Stimulated activated CD8-positive, alpha-beta memory T cell treated with anti-CD3 and anti-CD28 coated beads, Interleukin-7, amount 100 ng/mL, for 4 hours (primary cell): ENCODE data around the gene HAVCR1.

ENCODE experiments used
- DNase-seq, 2 donors: peaks; one replicate each; pipeline ENCODE4 v3.0.0-alpha.2; 2020; ENCODE audit warnings: low read depth in 2 of 2

HAVCR1 gene

DNA sequence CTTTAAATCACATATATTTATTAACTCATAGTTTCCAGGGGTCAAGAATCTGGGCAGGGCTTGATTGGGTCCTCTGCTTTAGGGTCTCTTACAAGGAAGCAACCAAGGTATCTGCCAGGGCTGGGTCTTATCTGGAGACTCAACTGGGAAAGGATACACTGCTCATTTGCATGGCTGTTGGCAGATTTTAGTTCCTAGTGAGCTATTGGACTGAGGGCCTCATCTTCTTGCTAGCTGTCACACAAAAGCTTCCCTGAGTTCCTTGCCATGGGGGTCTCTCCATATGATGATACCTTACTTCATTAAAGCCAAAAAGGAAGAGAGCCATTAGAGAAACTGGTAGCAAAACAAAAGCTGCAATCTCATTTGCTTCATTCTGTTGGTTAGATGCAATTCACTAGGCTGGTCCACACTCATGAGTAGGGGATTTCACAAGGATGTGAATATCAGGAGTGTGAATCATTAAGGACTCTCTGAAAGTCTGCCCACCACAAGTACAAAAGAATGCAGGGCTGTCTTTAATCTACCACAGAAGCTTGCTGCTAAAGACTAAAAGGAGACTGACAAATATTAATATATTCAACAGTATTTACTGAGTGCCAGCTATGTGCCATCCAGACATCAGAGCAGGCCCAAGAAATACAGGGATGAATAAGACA is 53.9 kb downstream of the HAVCR1 start:
- no peak for DNase-seq

GRCh38 chr5:156991714-156992113 is 67.2 kb downstream of the HAVCR1 start:
- DNase-seq = no peak

DNA sequence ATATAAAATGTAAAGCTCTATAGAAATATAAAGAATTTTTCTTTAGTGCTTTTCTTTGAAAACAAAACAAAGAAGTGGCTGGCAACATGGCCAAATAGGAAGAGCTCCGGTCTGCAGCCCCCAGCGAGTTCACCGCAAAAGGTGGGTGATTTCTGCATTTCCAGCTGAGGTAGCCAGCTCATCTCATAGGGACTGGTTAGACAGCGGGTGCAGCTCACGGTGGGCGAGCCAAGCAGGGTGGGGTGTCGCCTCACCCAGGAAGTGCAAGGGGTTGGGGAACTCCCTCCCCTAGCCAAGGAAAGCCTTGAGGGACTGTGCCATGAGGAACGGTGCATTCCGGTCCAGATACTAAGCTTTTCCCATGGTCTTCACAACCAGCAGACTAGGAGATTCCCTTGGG is 74.9 kb downstream of the HAVCR1 start:
- DNase-seq = no peak

- no peak for DNase-seq
Observed at GRCh38 chr5:156981481-156981880, 77.4 kb downstream of the HAVCR1 start.
